ENCODE results near the gene REXO5.

REXO5 gene

DNA sequence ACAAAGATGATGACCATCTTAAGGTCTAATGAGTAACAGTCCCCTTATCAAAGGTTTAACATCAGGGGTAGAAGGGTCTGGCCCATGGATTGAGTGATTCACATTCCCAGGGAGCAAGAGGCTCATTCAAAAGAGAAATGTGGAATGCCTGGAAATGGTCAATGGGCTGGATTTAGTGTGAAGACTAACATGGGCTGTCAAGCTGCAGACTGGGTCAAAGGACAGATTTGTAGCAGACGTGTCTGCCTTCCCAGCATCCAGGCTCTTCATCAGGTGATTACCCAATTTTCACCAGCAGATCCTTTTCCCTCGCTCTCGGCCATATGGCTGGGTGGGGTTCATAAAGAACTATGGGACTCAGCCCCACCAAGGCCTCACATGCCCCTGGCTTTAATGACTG is 67.0 kb downstream of the REXO5 start:
- no peak for DNase-seq

DNA sequence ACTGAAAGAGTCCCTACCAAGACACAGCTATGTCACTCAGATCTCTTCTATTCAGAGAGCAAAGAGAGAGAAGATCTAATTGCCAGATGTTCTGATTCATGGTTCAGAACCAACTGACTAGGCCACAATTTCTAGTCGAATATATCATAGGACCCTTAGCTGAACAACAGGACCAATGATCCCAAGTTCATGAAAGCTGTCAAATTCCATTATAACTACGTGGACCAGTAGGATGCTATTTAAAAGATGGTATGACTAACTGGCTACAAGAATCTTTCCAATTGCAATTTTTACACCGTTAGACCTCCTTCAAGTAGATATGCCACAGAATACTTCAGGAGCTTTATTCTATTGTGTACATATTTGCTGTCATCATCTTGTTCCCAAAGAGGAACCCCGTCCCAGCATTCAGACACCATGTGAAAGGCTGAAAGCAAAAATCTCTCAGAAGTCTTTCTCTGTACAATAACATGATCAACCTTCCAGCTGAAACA is 67.8 kb downstream of the REXO5 start:
- no peak for DNase-seq

DNA sequence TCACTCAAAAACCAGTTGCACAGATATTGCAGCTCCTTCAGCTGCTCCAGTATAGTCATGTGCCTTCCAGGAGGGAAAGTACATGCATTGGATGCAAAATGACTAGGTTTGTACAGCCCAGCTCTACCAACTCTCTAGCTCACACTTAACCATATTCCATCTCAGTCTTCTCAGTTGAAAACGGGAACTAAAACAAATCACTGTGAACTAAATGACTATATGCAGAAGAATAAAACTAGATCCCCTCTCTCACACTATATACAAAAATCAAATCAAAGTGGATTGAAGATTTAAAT is 69.0 kb downstream of the REXO5 start:
- DNase-seq: no peak

DNA sequence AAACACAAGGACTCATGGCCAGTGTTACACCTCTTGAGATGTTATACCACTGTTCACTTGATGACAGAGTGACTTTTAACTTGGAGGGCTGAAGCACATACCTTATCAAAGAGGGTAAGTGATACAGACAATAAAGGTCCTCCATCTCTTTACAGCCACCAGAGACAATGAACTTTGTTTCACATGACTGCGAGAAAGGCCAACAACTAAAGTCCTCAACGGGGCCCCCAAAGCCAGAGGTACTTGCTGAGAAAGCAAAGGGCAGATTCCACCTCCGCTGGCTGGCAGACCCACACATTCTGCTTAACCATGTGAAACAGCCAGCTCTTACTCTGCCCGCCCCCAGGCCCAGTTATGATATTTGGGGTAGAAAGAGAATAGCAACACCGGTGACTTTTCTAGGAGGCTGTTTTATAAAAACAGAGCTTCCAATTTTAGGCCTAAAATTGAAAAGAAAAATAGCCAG is 72.4 kb downstream of the REXO5 start:
- peak in 1 of 2 experiments; percentile 33 for DNase-seq

DNA sequence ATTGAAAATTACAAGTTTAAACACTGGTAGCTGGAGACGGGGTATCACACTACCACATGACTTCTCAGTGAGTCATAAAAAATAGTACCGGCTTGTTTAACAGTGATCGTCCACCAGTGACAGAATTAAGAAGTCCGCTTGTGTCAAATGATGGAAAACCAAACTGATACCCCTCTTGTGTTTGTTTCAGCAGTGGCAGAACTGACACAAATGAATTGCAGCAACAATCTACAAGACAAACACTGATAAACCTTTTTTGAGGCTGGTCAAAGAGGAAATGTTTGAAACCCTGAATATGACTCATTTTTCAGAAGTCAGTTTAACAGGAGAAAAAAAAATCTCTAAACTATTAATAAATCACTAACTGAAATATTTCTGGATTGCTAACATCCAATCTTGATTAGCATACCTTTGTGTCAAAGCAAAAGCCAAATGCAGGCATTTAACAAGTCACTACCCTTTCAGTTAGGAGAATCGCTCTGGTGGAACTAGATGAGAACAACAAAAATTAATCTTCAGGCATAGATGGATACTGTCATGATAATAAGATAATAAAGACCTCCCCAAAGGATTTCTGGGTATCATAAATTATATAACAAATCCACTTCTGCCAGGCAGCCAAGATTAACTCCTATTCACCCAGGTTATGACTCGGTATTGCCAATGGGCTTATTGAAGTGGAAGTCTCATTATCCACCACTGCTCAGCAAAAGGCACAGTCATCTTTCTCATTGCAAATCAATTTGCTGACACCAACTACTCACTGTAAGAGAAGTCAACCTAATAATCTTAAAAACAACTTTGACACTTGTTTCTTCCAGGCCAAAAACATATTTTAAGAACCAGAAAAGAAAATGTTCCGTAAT is 73.1 kb downstream of the REXO5 start:
- DNase-seq: no peak

DNA sequence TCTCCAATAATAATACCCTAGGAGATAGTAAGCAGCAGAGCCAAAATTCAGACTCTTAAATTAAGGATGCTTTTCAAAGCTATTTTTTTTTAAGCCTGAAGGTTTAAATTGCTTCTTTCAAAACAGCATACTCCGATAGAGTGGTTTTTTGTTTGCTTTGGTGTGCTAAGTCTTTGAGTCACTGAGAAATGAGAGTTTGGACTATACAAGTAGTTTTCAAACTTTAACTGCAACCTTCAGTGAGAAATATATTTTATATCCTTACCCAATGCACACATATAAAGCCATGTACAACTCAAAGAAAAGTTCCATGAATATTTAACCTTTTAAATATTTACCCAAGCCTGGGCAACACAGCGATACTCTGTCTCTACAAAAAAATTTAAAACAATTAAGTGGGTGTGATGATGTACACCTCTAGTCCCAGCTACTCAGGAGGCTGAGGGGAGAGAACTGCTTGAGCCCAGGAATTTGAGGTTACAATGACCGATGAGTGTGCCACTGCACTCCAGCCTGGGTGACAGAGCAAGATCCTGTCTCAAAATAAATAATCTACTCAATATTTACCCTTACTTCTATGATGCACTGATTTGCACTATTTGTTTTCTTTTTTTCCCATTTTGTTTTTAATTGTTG is 74.7 kb downstream of the REXO5 start:
- no peak for DNase-seq

DNA sequence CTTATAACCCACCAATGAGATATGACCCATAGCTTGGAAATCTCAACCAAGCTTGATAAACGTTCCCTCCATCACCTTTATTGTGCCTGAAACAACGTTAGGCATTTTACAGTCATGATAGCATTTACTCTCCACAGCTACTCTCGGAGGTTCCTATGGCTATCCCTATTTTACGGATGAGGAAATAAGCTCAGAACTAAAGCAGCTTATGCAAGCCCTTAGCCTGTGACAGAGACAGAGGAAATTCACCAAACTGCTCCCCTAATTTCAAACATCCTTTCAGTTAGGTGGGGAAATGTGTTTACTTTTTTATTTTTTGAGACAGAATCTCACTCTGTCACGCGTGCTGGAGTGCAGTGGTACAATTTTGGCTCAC is 75.2 kb downstream of the REXO5 start:
- no peak for DNase-seq

DNA sequence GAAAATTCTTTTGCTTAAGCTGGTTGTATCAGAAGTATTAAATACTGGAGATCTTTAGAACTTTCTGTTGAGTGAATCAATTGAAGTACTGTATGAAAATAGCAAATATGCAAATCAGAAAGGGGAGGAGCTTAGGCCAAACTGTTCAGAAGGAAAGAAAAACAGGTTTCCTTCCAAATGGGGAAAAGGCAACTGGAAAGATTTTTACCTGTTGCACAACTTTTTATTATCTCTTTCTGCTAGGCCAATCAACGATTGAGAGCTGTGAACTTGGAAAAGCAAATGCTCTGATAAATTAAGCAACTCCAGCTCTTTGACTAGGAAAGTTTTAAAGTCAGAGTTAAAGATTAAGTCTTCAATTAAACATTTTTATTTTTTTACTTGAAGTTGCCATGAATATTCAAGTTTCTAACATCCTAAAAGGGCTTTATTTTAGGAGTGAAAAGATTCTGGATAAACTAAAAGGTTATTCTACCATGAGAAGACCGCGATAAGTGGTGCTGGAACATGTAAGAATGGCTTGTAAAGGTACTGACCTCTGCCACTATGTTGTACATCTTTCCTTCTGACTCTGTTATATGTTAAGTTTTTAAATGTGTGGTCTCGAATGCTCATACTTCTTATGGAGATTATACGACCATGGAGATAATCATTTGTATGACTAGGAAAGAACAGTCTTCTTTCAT is 77.4 kb downstream of the REXO5 start:
- DNase-seq: no peak

DNA sequence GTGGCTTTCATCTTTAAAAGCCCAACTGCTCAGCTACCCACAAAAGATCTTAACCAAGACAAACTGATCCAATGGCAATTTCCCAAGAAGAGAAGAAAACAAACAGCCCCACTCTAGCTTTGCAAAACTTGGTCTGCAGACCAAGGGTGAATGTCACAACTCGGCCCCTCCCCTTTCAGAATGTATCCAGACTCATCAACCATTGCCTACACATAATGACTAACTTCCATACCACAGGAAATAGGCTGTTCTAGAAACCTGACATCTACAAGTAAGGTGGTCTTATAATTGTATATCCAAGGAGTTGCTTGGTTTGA is 77.9 kb downstream of the REXO5 start:
- peak in 1 of 2 experiments; percentile 46 for DNase-seq

DNA sequence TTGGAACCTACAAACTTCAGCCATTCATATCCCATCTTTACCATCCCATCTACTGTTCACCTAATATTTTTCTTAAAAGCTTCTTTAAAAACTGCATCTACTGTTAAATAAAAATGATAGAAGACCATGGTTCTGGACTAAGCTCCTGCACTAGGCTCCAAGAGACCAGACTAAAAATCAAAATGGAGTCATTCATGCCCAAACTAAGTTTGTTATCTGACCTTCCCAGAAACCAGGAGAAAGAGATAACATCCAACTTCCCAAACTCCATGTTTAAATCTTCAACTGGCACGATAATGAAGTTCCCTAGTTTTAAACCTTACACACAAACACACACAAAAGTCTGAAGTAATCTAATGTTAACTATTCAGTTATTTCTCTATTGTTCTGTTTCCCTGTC is 80.0 kb downstream of the REXO5 start:
- no peak for DNase-seq

DNA sequence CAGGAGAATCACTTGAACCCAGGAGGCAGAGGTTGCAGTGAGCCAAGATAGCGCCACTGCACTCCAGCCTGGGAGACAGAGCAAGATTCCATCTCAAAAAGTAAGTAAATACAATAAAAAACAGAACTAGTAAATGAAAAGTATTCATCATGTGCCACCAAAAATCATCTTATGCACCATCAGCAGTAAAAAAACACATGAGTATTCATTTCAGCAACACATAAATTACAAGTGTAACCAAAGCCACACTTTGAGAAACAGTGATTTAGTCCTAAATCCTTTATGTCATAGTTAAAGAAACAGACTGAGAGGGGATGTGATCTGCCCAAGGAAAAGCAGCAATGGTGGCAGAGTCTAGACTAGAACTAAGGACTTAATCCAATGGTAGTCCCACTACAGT is 80.9 kb downstream of the REXO5 start:
- no peak for DNase-seq

DNA sequence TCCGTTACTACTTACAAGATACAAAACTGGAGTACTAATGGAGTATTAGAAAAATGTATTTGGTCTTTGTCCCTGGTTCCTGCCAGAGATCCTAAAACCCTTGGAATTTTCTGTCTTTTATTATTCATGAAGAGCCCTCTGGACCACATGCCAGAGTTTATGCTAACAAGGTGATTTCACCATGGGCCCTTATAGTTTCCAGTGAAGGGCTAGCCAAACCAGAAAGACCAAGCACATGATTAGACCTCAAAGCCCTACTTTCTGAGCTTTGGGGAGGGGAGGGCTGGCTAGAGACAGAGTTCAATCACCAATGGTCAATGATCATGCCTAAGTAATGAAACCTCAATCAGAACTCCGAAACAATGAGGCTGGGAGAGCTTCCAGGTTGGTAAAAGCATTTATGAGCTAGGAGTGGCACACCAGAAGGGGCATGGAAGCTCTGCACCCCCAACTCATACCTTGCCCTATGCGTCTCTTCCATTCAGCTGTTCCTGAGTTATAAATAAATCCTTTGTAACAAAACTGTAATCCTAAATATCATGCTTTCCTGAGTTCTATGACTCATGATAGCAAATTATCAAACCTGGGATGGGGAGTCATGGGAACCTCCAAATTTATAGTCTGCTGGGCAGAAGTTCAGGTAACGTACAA is 83.4 kb downstream of the REXO5 start:
- DNase-seq: no peak

DNA sequence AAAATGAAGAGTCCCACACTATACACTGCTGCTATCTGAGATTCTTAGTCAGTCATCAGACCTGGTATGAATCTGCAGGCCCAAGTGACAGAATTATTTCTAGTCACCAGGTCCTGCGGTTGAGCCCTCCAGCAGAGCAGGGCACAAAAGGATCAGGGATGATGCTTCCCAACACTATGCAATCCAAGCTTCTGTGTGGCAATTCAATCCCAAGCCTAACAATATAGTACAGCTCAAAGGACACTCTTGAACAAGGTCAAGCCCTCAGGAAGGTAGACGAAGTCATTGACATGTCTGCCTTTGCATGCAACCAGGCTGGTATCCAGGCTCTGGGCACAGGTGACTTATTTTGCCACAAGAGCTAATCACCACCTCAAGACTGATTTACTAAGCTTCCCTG is 88.1 kb downstream of the REXO5 start:
- DNase-seq: no peak

DNA sequence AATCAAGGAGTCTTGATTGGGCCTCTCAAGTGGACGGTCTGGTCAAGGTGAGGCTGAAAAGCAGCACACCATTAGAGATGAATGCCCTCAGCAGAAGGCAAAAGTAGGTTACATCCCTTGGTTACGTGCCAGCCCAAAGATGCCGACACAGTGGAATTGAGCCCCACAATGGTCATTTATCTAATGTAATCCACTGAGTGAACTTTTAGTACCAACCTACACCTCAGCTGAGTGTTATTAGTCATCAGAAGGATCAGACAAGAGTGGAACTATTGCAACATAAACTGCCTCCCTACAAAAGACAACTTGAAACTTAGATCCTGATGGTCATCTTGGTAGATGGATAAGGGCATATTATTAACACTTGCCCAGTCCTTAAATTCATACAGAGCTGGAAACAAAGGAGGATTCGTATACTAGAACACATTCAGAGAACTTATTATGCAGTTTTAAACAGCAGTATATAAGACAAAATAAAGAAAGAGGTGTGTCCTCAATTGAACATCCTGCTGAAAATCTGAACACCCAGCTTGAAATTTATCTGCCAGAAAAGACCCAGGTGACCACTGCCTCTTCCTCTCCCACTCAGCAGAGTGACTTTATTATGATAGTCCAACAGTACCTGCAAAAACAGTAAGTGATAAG is 91.0 kb downstream of the REXO5 start:
- no peak for DNase-seq

DNA sequence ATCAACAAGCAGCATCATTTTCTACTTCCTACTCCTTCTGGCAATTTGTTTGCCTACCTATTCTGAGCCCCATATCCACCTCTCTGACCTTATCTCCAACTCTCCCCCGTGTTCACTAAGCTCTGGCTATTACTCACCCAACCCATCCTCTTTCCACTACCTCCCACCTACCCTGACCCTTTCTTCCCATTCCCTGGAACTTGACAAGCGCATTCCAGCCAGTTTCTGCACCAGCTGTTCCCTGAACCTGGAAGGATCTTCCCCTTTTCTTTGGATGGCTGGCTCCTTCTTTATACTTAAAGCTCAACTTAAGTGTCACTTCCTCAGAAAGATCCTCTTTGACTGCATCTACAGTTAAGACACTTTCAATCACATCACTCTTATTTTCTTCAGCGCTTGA is 91.6 kb downstream of the REXO5 start:
- no peak for DNase-seq

DNA sequence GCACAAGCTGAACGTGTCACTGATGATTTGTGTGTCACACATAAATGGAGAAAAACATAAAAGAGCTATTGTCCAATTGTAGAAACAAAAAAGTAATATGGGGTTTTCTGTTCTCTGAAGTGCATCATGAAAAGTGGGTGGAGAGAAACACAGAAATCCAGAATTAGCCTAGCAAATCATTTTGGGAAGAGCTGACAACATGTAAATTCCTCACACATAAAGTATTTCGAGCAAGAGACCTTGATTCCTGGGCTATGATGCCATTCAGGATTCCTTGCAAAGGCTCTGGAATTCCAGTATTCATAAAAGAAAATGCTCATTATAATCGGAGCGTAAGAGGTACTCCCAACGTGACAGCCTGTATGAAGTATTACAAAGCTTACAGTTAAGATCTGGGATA is 92.7 kb downstream of the REXO5 start:
- no peak for DNase-seq

All from activated T-cell treated with anti-CD3 and anti-CD28 coated beads, Interleukin-2, amount 50 U/mL, for 48 hours (primary cell).